ENCODE measurements around the gene CTBP2. TPM values are rescaled to one million over a fixed set of nuclear protein-coding genes. Genes with fewer than 3 reads are reported as not detected.
A peak's percentile ranks its signal among the peaks of the same experiment; 100 is the strongest.

Gene CTBP2
- total RNA-seq, 2 donors from 2014 or later, result 32.0 to 49.0 TPM

DNA sequence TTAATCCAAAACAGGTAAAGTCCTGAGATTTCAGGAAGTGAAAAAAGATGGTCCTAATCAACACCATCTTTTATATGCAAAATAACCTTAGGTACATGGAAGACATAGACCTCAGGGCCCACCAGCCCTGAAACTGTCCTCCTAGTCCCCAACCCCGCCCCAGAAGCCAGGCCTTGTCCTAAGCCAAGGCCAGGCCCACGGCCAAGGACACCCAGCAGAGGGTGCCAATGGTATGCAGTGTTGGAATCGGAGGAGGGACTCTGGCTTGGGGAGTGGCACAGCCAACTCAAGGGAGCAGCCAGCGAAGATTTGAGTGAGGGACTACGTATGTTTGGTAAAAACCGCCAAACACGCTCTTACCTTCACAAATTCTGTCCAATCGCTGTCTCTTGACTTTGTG lies 121.7 kb downstream of the CTBP2 start:
- TF ChIP-seq CTCF (IDR thresholded peaks at IDR 0.05), result peak in 4 of 7 experiments; percentile 29 to 42 (median 36)
- TF ChIP-seq POLR2A (IDR thresholded peaks at IDR 0.05), result no peak
- Histone ChIP-seq H3K27me3 (no peaks in the 10 kb centered on the region), H3K27ac (peak overlapping the region; percentile 11 to 67 (median 58)), H3K36me3 (replicated peaks in 1 of 2; ENCODE audit: insufficient read depth in 1 of 2, low read depth in 2 of 2) (no peaks in the 10 kb centered on the region), H3K4me3 (no peak overlapping the region), H3K4me1 (peaks cover 65% of the 10 kb centered on the region), H3K9me3 (no peaks in the 10 kb centered on the region)
- DNase-seq, result peak; percentile 78 to 83 (median 82)
- intact Hi-C loops (cut with DNase I), result no loop called here
- peak; percentile 83 for ATAC-seq
- 24 to 45% methylated on average over 6 to 8 of the region's 8 CpGs for WGBS, 2 donors

GRCh38 chr10:125037145-125037877 lies 123.1 kb downstream of the CTBP2 start:
- DNase-seq (peak; percentile 66 to 80 (median 78)), ATAC-seq (peak; percentile 71)
- Histone ChIP-seq H3K4me1 (peaks cover 60% of the 10 kb centered on the region), H3K9me3 (no peaks in the 10 kb centered on the region), H3K36me3 (replicated peaks in 1 of 2; ENCODE audit: insufficient read depth in 1 of 2, low read depth in 2 of 2) (no peaks in the 10 kb centered on the region), H3K4me3 (no peak overlapping the region), H3K27me3 (no peaks in the 10 kb centered on the region), H3K27ac (peak overlapping the region; percentile 2 to 67 (median 58))
- TF ChIP-seq POLR2A (IDR thresholded peaks at IDR 0.05), result no peak
- TF ChIP-seq CTCF (IDR thresholded peaks at IDR 0.05), result no peak
- intact Hi-C loops (cut with DNase I), result no loop called here
- WGBS, 2 donors, result 44 to 50% methylated on average over 8 of the region's 8 CpGs

- Histone ChIP-seq H3K4me1 (peaks cover 58% of the 10 kb centered on the region), H3K27me3 (no peaks in the 10 kb centered on the region), H3K27ac (peak overlapping the region; percentile 19 to 60 (median 41)), H3K36me3 (replicated peaks in 1 of 2; ENCODE audit: insufficient read depth in 1 of 2, low read depth in 2 of 2) (no peaks in the 10 kb centered on the region), H3K4me3 (no peak overlapping the region), H3K9me3 (no peaks in the 10 kb centered on the region)
- TF ChIP-seq POLR2A (IDR thresholded peaks at IDR 0.05) (no peak), CTCF (IDR thresholded peaks at IDR 0.05) (no peak)
- WGBS, 2 donors, result 48 to 51% methylated on average over 7 of the region's 7 CpGs
- ATAC-seq (no peak), DNase-seq (no peak)
- intact Hi-C loops (cut with DNase I), result no loop called here
These were observed 124.6 kb downstream of the CTBP2 start for GRCh38 chr10:125035588-125036295.

DNA sequence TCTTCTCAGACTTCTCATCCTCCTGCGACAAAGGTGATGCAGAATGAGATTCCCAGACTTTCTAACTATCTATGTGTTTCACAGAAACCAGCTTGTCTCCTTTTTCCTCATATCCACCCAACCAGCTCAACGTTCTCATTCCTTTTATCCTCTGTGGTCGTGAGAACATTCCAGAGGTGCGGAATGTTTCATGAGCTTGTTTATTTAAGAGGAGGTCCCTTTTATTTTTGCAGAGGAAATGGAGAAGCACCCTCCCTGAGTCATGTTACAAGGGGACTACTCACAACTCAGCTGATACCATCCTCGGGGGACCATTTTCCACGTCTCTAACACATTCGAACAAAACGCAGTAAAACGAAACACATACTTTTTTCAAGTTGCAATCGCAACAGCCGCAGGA lies 125.2 kb downstream of the CTBP2 start:
- peaks cover 64% of the 10 kb centered on the region for H3K4me1 ChIP-seq
- no peaks in the 10 kb centered on the region for H3K9me3 ChIP-seq
- TF ChIP-seq CTCF (IDR thresholded peaks at IDR 0.05), result no peak
- intact Hi-C loops (cut with DNase I), result no loop called here
- no peaks in the 10 kb centered on the region for H3K36me3 ChIP-seq (replicated peaks in 1 of 2; ENCODE audit: insufficient read depth in 1 of 2, low read depth in 2 of 2)
- peak overlapping the region in 2 of 4 donors; percentile 19 to 60 for H3K27ac ChIP-seq
- ATAC-seq (no peak), DNase-seq (no peak)
- no peak overlapping the region for H3K4me3 ChIP-seq
- H3K27me3 ChIP-seq, result no peaks in the 10 kb centered on the region
- 44 to 49% methylated on average over 11 of the region's 11 CpGs for WGBS, 2 donors
